ENCODE results near the gene EFNA3. TPM values are rescaled to one million over a fixed set of nuclear protein-coding genes. Genes with fewer than 3 reads are reported as not detected.

The EFNA3 gene
- total and polyA plus RNA-seq, 9 of the 15 experiments (the other 6 are each of a cell fraction or from before 2014, with no cell fraction given) = 0.59 to 7.9 (median 4.7) TPM

DNA sequence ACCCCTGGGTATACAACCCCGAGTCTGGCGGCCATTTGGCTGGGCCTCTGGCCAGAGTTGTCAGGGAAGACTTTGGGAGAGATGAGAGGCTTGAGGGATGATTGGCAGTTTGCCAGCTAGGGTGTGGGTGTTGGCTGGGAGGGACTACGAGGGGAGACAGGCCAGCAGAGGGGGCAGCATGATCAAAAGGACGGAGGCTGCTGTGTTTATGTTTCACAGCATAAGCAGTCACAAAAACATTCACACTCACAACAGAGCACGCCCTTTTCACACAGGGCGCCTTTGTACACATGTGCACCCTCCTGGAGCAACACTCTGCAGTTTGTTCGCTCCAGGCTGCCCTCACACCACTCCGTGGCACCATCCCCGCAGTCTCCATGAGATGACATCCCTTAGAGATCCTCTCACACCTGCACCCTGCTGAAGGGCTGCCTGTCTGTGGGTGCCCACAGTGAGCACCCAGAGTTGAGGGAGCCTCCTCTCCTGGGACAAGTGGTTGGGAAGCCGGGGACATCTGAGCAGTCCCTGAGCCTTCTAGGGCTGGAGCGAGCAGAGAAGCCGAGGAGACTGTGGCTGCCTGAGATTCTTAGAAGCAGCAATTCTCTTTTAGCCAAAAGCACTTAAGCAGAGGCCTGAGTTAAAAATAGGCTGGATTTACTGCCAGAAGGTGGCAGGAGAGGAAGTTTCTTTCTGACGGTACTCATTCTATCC lies 15.4 kb downstream of the EFNA3 start (continued):
- TF ChIP-seq GATAD2A (IDR thresholded peaks at IDR 0.05) = no peak
- no peak for TF ChIP-seq NR3C1 (CRISPR knock-in tag; IDR thresholded peaks at IDR 0.05)
- no peak for TF ChIP-seq RBM17 (IDR thresholded peaks at IDR 0.05; ENCODE audit: borderline replicate concordance, low read depth, low read length)
- TF ChIP-seq, protein P1, sequence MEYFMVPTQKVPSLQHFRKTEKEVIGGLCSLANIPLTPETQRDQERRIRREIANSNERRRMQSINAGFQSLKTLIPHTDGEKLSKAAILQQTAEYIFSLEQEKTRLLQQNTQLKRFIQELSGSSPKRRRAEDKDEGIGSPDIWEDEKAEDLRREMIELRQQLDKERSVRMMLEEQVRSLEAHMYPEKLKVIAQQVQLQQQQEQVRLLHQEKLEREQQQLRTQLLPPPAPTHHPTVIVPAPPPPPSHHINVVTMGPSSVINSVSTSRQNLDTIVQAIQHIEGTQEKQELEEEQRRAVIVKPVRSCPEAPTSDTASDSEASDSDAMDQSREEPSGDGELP (CRISPR knock-in tag; IDR thresholded peaks at IDR 0.05; ENCODE audit: borderline replicate concordance) = 0 out of 2 replicates have a peak, but pooled peaks have one; percentile 26
- no peak for TF ChIP-seq IFI16 (CRISPR knock-in tag; IDR thresholded peaks at IDR 0.05)
- no peak for TF ChIP-seq CSDE1 (IDR thresholded peaks at IDR 0.05)
- no peak for TF ChIP-seq TRIM28 (IDR thresholded peaks at IDR 0.05)
- TF ChIP-seq, protein P2, sequence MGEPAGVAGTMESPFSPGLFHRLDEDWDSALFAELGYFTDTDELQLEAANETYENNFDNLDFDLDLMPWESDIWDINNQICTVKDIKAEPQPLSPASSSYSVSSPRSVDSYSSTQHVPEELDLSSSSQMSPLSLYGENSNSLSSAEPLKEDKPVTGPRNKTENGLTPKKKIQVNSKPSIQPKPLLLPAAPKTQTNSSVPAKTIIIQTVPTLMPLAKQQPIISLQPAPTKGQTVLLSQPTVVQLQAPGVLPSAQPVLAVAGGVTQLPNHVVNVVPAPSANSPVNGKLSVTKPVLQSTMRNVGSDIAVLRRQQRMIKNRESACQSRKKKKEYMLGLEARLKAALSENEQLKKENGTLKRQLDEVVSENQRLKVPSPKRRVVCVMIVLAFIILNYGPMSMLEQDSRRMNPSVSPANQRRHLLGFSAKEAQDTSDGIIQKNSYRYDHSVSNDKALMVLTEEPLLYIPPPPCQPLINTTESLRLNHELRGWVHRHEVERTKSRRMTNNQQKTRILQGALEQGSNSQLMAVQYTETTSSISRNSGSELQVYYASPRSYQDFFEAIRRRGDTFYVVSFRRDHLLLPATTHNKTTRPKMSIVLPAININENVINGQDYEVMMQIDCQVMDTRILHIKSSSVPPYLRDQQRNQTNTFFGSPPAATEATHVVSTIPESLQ (CRISPR knock-in tag; IDR thresholded peaks at IDR 0.05) = no peak
- TF ChIP-seq, protein P3, sequence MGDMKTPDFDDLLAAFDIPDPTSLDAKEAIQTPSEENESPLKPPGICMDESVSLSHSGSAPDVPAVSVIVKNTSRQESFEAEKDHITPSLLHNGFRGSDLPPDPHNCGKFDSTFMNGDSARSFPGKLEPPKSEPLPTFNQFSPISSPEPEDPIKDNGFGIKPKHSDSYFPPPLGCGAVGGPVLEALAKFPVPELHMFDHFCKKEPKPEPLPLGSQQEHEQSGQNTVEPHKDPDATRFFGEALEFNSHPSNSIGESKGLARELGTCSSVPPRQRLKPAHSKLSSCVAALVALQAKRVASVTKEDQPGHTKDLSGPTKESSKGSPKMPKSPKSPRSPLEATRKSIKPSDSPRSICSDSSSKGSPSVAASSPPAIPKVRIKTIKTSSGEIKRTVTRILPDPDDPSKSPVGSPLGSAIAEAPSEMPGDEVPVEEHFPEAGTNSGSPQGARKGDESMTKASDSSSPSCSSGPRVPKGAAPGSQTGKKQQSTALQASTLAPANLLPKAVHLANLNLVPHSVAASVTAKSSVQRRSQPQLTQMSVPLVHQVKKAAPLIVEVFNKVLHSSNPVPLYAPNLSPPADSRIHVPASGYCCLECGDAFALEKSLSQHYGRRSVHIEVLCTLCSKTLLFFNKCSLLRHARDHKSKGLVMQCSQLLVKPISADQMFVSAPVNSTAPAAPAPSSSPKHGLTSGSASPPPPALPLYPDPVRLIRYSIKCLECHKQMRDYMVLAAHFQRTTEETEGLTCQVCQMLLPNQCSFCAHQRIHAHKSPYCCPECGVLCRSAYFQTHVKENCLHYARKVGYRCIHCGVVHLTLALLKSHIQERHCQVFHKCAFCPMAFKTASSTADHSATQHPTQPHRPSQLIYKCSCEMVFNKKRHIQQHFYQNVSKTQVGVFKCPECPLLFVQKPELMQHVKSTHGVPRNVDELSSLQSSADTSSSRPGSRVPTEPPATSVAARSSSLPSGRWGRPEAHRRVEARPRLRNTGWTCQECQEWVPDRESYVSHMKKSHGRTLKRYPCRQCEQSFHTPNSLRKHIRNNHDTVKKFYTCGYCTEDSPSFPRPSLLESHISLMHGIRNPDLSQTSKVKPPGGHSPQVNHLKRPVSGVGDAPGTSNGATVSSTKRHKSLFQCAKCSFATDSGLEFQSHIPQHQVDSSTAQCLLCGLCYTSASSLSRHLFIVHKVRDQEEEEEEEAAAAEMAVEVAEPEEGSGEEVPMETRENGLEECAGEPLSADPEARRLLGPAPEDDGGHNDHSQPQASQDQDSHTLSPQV (IDR thresholded peaks at IDR 0.05) = no peak
- TF ChIP-seq RAD21 (CRISPR knock-in tag; conservative IDR thresholded peaks at IDR 0.05 in 1 of 2, IDR thresholded peaks at IDR 0.05 in 1 of 2) = peak; percentile 78 to 80
- TF ChIP-seq MYNN (IDR thresholded peaks at IDR 0.05) = no peak
- no peak for TF ChIP-seq MYNN (CRISPR knock-in tag; IDR thresholded peaks at IDR 0.05)
- TF ChIP-seq ZNF445 (CRISPR knock-in tag; IDR thresholded peaks at IDR 0.05; ENCODE audit: low read depth) = no peak
- no peak for TF ChIP-seq RBM34 (IDR thresholded peaks at IDR 0.05; ENCODE audit: borderline replicate concordance, insufficient read depth, low read length)
- no peak for TF ChIP-seq HSF4 (CRISPR knock-in tag; IDR thresholded peaks at IDR 0.05; ENCODE audit: borderline replicate concordance)
- no peak for TF ChIP-seq KLF16 (IDR thresholded peaks at IDR 0.05)
- TF ChIP-seq RFX5 (IDR thresholded peaks at IDR 0.05; ENCODE audit: low read depth, low read length) = no peak
- TF ChIP-seq, protein P4, sequence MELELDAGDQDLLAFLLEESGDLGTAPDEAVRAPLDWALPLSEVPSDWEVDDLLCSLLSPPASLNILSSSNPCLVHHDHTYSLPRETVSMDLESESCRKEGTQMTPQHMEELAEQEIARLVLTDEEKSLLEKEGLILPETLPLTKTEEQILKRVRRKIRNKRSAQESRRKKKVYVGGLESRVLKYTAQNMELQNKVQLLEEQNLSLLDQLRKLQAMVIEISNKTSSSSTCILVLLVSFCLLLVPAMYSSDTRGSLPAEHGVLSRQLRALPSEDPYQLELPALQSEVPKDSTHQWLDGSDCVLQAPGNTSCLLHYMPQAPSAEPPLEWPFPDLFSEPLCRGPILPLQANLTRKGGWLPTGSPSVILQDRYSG (tag; conservative IDR thresholded peaks at IDR 0.05; ENCODE audit: low read depth) = no peak
- TF ChIP-seq MEIS2 (IDR thresholded peaks at IDR 0.05; ENCODE audit: partially characterized antibody) = no peak
- no peak for TF ChIP-seq SRSF1 (IDR thresholded peaks at IDR 0.05; ENCODE audit: low read depth, low read length)
- no peak for TF ChIP-seq ZNF311 (CRISPR knock-in tag; IDR thresholded peaks at IDR 0.05)
- TF ChIP-seq FOXJ3 (CRISPR knock-in tag; IDR thresholded peaks at IDR 0.05) = no peak
